K562 (cell line): ENCODE results near the gene CAST. TPM values are rescaled to one million over a fixed set of nuclear protein-coding genes. Genes with fewer than 3 reads are reported as not detected.
A peak's percentile ranks its signal among the peaks of the same experiment; 100 is the strongest.

Experiments used
- FOSL1 ChIP-seq: fragments of 200-800 bp; sonication (Bioruptor generic); conservative IDR thresholded peaks from 2 replicates; pipeline ENCODE4 v1.6.1; 2016; ENCODE audit warnings: missing genetic modification characterization, missing compliant biosample characterization
- IRF2 ChIP-seq: sonication (generic); formaldehyde crosslinking; IDR thresholded peaks from 2 replicates; pipeline ENCODE4 v1.8.1; 2022; ENCODE audit warnings: mild to moderate bottlenecking, missing genetic modification reagents
- KDM2B ChIP-seq: fragments of 250-450 bp; sonication (Bioruptor Pico); IDR thresholded peaks from 2 replicates; pipeline ENCODE4 v1.8.0; 2021; ENCODE audit warnings: mild to moderate bottlenecking, moderate library complexity
- MEF2D ChIP-seq: conservative IDR thresholded peaks from 2 replicates; pipeline ENCODE4 v1.6.1; 2016; ENCODE audit warnings: low read depth, missing genetic modification characterization, missing compliant biosample characterization
- PHF8 ChIP-seq: fragments of 200-600 bp; sonication (generic); IDR thresholded peaks from 2 replicates; pipeline ENCODE4 v1.6.1; 2012; ENCODE audit warnings: mixed run types, mild to moderate bottlenecking, inconsistent platforms, low read length, moderate library complexity, borderline replicate concordance
- SNIP1 ChIP-seq: fragments of 450-650 bp; IDR thresholded peaks from 2 replicates; pipeline ENCODE4 v1.7.1; 2017; ENCODE audit warnings: low read depth, mild to moderate bottlenecking
- TCF7 ChIP-seq: sonication (generic); IDR thresholded peaks from 2 replicates; pipeline ENCODE4 v1.6.1; 2016; ENCODE audit warnings: antibody characterized with exemption, borderline replicate concordance
- ZNF431 ChIP-seq: sonication (generic); formaldehyde crosslinking; IDR thresholded peaks from 2 replicates; pipeline ENCODE4 v1.8.0; 2022; ENCODE audit warnings: mild to moderate bottlenecking, missing genetic modification reagents
- polyA plus RNA-seq, 8 experiments: library from polyadenylated mRNA; depleted of rRNA in 4 of 8; stranded (reverse) in 5 of 8; unstranded in 3 of 8; fragments of >200 nt; fragmentation: Nextera tagmentation in 2 of 8; fragmentation: Illumina TruSeq in 1 of 8; extraction: Ambion mirVana in 2 of 8; extraction: Trizol in 1 of 8; gene quantifications; 2 replicates each; pipeline versions ENCODE4 v1.2.1 to v1.2.3, GENCODE V29; 2011 to 2014; ENCODE audit warnings: inconsistent platforms in 1 of 8, missing spikeins in 1 of 8
- total RNA-seq, 7 experiments: library from RNA; depleted of rRNA in 6 of 7; stranded (reverse); fragments of >200 nt in 6 of 7; fragmentation: Illumina TruSeq in 2 of 7; extraction: Trizol in 2 of 7; gene quantifications; 2 replicates each; pipeline versions ENCODE4 v1.2.1 to v1.2.3, GENCODE V29; 2011 to 2021; ENCODE audit warnings: low replicate concordance in 1 of 7
- TF ChIP-seq, protein P1 (sequence below), 2 experiments: fragments of 450-650 bp in 1 of 2; sonication (generic) in 1 of 2; formaldehyde crosslinking in 1 of 2; IDR thresholded peaks; 2 replicates each; pipeline versions ENCODE4 v1.7.1 to v1.9.0; 2016 to 2022; ENCODE audit warnings: inconsistent platforms in 1 of 2, mild to moderate bottlenecking in 1 of 2, missing genetic modification reagents in 1 of 2
- TF ChIP-seq, protein P2 (sequence below): sonication (generic); formaldehyde crosslinking; IDR thresholded peaks from 2 replicates; pipeline ENCODE4 v1.8.0; 2022; ENCODE audit warnings: mild to moderate bottlenecking, low read depth, missing genetic modification reagents
- TF ChIP-seq, protein P3 (sequence below): fragments of 150-350 bp; IDR thresholded peaks from 2 replicates; pipeline ENCODE4 v1.6.1; 2014; ENCODE audit warnings: low read depth, mild to moderate bottlenecking, low read length, borderline replicate concordance
- TF ChIP-seq, protein P4 (sequence below): fragments of 450-650 bp; formaldehyde crosslinking; IDR thresholded peaks from 2 replicates; pipeline ENCODE4 v1.4.0; 2022; ENCODE audit warnings: missing genetic modification characterization

CAST gene
- total and polyA plus RNA-seq, 9 of the 15 experiments (the other 6 are each of a cell fraction or from before 2014, with no cell fraction given) = 55.5 to 136 (median 86.1) TPM

DNA sequence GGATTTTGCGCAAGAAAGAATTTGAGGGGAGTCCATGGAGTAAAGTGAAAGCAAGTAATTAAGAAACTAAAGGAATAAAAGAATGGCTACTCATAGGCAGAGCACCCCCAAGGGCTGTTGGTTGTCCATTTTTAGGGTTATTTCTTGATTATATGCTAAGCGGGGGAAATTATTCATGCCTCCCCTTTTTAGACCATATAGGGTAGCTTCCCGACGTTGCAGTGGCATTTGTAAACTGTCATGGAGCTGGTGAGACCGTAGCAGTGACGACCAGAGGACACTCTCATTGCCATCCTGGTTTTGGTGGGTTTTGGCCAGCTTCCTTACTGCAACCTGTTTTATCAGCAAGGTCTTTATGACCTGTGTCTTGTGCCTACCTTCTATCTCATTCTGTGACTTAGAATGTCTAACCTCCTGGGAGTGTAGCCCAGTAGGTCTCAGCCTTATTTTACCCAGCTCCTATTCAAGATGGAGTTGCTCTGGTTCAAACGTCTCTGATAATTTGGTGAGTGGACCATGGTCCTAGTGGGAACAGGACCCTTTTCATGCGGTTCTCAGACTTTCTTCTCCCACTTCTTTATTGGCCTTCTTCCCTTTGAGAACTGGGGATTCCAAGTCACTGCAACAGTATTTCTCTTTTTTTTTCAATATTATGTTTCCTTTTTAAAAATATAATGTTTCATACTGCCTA lies 146.8 kb downstream of the CAST start (continued):
- TF ChIP-seq, protein P1, sequence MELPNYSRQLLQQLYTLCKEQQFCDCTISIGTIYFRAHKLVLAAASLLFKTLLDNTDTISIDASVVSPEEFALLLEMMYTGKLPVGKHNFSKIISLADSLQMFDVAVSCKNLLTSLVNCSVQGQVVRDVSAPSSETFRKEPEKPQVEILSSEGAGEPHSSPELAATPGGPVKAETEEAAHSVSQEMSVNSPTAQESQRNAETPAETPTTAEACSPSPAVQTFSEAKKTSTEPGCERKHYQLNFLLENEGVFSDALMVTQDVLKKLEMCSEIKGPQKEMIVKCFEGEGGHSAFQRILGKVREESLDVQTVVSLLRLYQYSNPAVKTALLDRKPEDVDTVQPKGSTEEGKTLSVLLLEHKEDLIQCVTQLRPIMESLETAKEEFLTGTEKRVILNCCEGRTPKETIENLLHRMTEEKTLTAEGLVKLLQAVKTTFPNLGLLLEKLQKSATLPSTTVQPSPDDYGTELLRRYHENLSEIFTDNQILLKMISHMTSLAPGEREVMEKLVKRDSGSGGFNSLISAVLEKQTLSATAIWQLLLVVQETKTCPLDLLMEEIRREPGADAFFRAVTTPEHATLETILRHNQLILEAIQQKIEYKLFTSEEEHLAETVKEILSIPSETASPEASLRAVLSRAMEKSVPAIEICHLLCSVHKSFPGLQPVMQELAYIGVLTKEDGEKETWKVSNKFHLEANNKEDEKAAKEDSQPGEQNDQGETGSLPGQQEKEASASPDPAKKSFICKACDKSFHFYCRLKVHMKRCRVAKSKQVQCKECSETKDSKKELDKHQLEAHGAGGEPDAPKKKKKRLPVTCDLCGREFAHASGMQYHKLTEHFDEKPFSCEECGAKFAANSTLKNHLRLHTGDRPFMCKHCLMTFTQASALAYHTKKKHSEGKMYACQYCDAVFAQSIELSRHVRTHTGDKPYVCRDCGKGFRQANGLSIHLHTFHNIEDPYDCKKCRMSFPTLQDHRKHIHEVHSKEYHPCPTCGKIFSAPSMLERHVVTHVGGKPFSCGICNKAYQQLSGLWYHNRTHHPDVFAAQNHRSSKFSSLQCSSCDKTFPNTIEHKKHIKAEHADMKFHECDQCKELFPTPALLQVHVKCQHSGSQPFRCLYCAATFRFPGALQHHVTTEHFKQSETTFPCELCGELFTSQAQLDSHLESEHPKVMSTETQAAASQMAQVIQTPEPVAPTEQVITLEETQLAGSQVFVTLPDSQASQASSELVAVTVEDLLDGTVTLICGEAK (IDR thresholded peaks at IDR 0.05) = no peak
- TF ChIP-seq, protein P1 (CRISPR knock-in tag; IDR thresholded peaks at IDR 0.05) = no peak
- TF ChIP-seq ZNF431 (CRISPR knock-in tag) = no peak
- peak; percentile 89; the same call in 1 of the 2 replicates for TF ChIP-seq KDM2B (CRISPR knock-in tag)
- no peak for TF ChIP-seq PHF8
- TF ChIP-seq, protein P2, sequence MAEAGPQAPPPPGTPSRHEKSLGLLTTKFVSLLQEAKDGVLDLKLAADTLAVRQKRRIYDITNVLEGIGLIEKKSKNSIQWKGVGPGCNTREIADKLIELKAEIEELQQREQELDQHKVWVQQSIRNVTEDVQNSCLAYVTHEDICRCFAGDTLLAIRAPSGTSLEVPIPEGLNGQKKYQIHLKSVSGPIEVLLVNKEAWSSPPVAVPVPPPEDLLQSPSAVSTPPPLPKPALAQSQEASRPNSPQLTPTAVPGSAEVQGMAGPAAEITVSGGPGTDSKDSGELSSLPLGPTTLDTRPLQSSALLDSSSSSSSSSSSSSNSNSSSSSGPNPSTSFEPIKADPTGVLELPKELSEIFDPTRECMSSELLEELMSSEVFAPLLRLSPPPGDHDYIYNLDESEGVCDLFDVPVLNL (CRISPR knock-in tag) = no peak
- TF ChIP-seq TCF7 = no peak
- no peak for TF ChIP-seq FOSL1
- TF ChIP-seq MEF2D (tag) = peak; percentile 97
- no peak for TF ChIP-seq IRF2 (CRISPR knock-in tag)
- no peak for TF ChIP-seq SNIP1
- TF ChIP-seq, protein P3, sequence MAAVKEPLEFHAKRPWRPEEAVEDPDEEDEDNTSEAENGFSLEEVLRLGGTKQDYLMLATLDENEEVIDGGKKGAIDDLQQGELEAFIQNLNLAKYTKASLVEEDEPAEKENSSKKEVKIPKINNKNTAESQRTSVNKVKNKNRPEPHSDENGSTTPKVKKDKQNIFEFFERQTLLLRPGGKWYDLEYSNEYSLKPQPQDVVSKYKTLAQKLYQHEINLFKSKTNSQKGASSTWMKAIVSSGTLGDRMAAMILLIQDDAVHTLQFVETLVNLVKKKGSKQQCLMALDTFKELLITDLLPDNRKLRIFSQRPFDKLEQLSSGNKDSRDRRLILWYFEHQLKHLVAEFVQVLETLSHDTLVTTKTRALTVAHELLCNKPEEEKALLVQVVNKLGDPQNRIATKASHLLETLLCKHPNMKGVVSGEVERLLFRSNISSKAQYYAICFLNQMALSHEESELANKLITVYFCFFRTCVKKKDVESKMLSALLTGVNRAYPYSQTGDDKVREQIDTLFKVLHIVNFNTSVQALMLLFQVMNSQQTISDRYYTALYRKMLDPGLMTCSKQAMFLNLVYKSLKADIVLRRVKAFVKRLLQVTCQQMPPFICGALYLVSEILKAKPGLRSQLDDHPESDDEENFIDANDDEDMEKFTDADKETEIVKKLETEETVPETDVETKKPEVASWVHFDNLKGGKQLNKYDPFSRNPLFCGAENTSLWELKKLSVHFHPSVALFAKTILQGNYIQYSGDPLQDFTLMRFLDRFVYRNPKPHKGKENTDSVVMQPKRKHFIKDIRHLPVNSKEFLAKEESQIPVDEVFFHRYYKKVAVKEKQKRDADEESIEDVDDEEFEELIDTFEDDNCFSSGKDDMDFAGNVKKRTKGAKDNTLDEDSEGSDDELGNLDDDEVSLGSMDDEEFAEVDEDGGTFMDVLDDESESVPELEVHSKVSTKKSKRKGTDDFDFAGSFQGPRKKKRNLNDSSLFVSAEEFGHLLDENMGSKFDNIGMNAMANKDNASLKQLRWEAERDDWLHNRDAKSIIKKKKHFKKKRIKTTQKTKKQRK = no peak
- TF ChIP-seq, protein P4, sequence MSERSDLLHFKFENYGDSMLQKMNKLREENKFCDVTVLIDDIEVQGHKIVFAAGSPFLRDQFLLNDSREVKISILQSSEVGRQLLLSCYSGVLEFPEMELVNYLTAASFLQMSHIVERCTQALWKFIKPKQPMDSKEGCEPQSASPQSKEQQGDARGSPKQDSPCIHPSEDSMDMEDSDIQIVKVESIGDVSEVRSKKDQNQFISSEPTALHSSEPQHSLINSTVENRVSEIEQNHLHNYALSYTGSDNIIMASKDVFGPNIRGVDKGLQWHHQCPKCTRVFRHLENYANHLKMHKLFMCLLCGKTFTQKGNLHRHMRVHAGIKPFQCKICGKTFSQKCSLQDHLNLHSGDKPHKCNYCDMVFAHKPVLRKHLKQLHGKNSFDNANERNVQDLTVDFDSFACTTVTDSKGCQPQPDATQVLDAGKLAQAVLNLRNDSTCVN (CRISPR knock-in tag) = peak; percentile 89; the same call in 1 of the 2 replicates
